Keratinocyte (primary cell): Measurements from ENCODE around the gene FOXRED2.

Source experiments
- EZH2 ChIP-seq: IDR thresholded peaks from one replicate; pipeline ENCODE4 v1.6.1; 2012; ENCODE audit warnings: inconsistent platforms, mild to moderate bottlenecking, low read length, moderate library complexity
- TF ChIP-seq, protein P1 (sequence below), 3 experiments: IDR thresholded peaks in 1 of 3; conservative IDR thresholded peaks in 1 of 3; optimal IDR thresholded peaks in 1 of 3; 2 replicates in 2 of 3; 3 replicates in 1 of 3; pipeline versions ENCODE3 to v1.5.1; 2011; ENCODE audit warnings: low read length in 3 of 3, mild to moderate bottlenecking in 3 of 3, moderate library complexity in 2 of 3, control low read depth in 1 of 3, inconsistent platforms in 1 of 3; ENCODE audit not compliant: insufficient read depth in 2 of 3; ENCODE audit errors: extremely low read depth in 1 of 3

GRCh38 chr22:36454916-36455570, 51.8 kb downstream of the FOXRED2 start:
- TF ChIP-seq, protein P1, sequence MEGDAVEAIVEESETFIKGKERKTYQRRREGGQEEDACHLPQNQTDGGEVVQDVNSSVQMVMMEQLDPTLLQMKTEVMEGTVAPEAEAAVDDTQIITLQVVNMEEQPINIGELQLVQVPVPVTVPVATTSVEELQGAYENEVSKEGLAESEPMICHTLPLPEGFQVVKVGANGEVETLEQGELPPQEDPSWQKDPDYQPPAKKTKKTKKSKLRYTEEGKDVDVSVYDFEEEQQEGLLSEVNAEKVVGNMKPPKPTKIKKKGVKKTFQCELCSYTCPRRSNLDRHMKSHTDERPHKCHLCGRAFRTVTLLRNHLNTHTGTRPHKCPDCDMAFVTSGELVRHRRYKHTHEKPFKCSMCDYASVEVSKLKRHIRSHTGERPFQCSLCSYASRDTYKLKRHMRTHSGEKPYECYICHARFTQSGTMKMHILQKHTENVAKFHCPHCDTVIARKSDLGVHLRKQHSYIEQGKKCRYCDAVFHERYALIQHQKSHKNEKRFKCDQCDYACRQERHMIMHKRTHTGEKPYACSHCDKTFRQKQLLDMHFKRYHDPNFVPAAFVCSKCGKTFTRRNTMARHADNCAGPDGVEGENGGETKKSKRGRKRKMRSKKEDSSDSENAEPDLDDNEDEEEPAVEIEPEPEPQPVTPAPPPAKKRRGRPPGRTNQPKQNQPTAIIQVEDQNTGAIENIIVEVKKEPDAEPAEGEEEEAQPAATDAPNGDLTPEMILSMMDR (optimal IDR thresholded peaks at IDR 0.05 in 1 of 3, IDR thresholded peaks at IDR 0.05 in 1 of 3, conservative IDR thresholded peaks at IDR 0.05 in 1 of 3; ENCODE audit: extremely low read depth in 1 of 3, insufficient read depth in 2 of 3, low read length in 3 of 3), result peak in 1 of 3 experiments; percentile 5
- no peak for TF ChIP-seq EZH2
